HS-27A (cell line): ENCODE measurements around the gene NXPH3.
A peak's percentile ranks its signal among the peaks of the same experiment; 100 is the strongest.
"Not testable (repeated sequence)": the region's sequence is repeated elsewhere in the genome, so short reads cannot be mapped to it uniquely, and the experiment has no call there.

Experiments
- DNase-seq: peaks from one replicate; pipeline ENCODE4 v3.0.0-alpha.2; 2012; ENCODE audit warnings: low read depth, missing footprints

Gene NXPH3

DNA sequence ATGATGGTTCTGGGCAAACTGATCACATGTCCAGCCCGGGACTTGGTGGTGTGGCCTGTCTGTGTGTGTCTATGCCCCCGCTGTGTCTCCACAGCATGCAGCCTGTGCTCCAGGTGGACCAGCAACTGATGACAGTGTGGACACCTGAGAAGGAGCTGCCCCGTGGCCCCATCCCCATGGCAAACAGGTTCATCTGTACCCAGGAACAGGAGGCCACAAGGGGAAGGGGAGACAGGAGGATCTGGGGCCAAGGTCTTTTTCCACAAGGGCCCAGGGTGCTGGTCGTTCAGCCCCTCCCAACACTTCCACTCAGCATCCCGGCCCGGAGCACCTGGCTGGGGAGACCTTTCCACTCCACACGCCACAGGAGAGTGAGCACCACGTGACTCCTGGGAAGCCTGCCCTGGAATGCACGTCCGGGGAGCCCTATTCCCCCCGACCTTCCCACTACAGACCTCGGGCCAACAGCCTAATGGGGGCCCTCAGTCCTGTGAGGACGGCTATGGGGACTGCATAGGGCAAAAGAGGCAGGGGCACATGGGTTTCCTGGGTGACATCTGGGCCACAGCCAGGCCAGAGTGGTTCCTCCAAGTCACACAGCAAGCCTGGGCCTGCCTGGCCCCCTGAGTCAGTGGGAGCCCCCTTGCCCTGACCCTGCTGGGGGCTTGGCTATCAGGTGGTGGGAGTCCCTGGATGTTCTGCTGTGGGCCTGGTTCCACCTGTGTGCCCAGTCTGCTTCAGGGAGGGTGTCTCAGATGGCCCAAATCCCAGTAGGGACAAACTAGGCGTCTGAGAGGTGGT lies 20.8 kb upstream of the NXPH3 start:
- no peak for DNase-seq

DNA sequence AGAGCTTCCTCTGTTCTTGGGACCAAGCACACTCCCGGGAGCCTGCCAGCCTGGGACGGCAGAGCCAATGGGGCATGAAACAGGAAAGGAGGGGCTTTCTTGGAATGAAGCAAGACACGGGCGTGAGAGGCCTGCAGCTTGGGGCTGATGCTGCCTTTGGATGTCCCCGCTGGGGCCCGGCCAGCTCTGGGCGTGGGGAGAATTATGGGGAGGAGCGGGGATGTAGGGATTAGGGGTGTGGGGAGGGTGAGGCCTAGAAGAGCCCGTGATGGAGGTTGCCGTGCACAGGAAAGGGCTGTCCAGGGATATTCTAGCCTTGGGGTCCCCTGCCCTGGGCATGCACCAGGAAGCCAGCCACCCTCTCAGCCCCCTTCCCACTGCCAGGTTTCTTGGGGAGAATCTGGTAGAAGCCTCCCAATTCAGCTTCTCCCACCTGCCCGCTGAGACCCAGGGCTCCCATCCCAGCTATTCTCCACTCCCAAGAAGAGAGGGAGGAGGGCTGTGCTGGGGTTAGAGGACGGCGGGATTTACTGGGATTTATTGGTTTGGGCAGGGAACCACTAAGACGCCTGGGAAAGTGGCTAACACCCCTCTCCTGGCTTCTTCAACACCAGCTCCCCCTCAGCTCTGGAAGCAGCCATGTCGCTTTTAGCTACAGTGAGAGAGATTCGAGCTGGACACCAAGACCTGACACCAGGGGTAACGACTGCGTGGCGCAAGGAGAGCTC lies 20.0 kb upstream of the NXPH3 start:
- DNase-seq, result no peak

DNA sequence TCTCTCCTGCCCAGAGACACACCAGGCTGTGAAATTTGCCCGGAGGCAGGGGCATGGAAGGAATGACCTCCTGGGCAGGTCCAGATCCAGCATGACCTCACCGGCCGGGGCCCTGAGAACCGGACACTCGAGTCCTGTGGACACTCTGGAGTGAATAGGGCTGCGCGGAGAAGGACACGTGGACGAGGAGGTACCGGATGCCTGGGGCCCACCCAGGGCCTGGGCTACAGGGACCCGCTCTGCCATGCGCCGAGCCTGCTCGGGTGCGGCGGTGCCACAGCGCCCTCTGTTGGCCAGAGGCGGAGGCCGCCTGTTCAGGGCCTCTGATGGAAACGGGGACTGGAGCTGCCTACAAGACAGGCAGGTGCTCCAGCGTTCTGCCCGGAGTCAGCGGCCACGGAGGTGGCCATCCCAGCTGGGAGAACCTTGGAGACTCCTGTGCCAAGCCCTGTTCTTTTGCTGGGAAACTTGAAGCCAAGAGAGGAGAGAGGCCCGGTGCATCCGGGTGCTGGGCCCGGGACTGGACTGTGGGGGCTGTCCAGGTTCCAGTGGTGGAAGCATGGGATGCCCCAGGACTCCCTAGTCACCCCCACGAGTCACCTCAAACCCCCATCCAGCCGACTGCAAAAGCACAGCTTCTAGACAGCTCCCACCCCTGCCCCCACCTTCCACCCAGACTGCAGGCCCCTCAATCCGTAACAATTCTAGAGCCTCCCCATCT lies 19.3 kb upstream of the NXPH3 start:
- peak; percentile 23 for DNase-seq

DNA sequence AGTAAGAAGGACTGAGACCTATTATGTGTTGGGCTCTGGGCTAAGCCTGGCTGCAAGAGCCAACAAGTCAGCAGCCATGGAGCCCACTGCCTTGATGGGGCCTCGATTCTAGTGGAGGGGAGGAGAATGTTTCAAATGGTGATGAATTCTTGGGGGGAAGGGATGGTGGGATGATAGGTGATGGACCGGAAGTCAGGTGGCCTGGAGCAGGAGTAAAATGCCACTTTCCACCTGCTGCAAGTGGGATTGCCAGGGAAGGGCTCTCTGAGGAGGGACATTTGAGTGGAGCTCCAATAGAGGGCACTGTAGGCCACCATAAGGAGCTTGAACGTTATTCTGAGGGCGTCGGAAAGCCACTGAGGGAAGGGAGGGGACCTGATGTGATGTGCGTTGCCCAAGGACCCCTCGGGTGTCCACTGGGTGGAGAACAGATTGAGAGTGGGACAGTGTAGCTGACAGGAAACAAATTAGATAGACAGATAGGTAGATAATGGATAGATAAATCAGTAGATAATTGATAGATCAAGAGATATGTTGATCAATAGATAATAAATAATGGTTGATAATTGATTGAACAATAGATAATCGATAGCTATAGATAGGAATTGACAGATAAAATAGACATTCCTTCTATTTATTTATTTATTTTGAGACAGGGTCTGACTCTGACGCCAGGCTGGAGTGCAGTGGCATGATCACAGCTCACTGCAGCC lies 18.2 kb upstream of the NXPH3 start:
- no peak for DNase-seq

DNA sequence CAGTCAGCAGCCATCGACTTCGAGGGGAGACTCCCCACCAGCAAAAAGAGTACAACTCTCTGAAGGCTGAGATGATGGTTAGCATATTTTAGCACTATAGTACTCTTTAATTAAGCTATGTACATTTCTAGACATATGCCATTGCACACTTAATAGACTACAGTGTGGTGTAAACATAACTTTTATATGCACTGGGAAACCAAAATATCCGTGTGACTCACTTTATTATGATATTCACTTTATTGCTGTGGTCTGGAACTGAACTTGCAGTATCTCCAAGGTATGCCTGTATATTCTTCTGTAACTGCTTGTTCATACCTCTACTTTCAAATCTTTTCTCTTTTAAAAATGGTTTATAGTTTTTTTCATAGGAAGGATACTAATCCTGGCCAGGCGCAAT lies 11.0 kb upstream of the NXPH3 start:
- DNase-seq, result no peak

DNA sequence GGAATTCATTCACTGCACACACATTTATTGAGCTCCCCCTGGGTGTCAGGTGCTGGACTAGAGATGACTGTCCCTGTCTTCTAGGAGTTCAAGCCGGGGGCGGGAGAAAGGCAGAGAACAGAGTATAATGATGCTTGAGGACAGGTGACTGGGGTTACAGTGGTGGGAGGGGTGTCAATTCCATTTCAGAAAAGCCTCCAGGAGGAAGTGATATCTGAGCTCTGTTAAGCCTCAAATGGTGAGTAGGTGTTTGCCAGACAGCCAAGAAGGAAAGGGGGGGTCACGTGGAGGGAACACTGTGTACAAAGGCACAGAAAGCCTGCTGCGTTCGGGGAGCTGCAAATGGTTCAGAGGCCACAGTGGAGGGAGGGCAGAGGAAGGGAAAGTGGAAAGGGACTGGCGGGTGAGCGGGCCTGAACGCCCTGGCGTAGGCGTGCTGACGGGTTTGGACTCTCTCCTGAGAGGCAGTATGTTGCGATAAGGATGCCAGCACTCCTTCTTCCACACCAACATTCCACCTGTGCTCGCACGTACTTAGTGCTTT lies 9.7 kb upstream of the NXPH3 start:
- no peak for DNase-seq

DNA sequence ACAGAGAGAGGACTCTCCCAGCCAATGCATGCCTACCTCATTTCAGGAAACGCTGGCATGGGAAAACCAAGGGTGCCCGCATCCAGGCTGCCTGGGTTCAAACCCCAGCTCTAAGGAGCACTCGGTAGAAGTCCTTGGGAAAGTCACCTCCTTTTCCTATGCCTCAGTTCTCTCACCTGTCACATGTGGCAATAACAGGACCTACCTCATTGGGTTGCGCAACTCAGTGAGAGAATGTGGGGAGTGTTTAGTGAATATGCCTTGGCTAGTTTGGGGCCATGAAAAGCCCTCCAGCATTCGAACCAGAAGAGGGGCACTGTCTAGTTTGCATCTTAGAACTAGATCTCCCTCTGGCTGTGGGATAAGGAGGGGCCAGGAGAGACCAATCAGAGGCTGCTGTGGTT lies 9.0 kb upstream of the NXPH3 start:
- no peak for DNase-seq

DNA sequence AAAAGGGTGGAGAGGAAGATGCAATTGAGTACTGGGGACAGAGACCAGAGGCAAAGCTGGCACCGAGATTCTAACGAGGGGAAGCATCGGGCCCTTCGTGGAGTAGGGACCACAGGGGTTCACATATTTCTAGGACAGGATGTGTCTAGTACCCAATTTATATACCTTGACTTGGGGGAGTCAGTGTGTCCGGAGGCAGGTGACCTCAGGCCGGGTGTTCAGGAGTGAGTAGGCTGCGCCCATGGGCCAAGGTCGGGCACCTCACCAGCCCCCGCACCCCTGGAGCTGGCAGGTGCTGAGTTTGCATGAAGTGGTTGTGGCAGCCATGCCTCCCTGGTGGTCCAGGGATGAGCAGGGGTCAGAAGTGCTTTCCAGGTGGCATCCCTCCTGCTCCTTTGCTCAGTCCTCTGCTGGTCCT lies 8.6 kb upstream of the NXPH3 start:
- DNase-seq, result no peak

DNA sequence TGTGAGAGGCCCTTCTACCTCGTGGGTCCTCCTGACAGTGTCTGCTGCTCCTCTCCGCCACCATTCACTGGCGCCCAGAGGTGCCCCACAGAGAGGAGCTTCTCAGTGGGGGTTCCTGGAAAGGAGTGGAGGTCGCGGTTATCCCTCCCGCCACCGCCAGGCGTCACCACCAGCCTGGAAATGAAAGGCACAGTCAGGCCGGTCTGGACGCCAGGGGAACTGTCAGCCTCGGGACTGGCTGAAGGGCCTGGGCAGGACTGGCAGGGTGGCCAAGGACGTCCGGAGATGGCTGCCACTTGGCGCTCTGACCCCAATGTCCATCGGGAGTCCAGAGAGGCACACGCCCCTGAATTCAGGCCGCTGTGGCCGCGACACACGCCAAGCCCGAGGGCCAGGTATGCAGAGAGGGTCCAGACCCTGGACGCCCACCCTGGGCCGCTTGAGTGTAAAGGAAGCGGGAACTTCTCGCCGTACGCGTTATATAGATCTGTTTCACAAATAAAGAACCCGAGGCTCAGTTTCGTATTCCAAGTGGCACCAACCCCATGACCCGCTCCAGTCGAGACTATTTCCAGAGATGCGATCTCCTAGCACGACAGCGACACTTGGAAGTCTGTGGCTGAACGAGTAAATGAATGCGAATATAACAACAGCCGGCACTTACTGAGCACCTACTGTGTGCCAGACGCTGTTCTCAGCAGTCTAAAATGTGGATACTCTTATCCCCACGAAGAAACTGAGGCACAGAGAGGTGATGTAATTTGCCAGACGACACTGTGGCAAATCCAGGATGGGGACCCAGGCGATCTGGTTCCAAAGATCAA lies 7.6 kb upstream of the NXPH3 start:
- DNase-seq, result peak; percentile 47

DNA sequence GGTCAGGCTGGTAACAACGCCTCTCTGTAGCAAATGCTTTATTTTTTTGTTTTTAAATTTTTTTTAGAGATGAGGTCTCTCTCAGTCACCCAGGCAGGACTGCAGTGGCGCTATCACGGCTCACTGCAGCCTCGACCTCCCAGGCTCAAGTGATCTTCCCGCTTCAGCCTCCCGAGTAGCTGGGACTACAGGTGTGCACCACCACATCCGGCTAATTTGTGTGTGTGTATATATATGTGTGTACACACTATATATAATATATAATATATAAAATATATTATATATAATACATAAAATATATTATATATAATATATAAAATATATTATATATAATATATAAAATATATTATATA lies 7.0 kb upstream of the NXPH3 start:
- not testable (repeated sequence) for DNase-seq

DNA sequence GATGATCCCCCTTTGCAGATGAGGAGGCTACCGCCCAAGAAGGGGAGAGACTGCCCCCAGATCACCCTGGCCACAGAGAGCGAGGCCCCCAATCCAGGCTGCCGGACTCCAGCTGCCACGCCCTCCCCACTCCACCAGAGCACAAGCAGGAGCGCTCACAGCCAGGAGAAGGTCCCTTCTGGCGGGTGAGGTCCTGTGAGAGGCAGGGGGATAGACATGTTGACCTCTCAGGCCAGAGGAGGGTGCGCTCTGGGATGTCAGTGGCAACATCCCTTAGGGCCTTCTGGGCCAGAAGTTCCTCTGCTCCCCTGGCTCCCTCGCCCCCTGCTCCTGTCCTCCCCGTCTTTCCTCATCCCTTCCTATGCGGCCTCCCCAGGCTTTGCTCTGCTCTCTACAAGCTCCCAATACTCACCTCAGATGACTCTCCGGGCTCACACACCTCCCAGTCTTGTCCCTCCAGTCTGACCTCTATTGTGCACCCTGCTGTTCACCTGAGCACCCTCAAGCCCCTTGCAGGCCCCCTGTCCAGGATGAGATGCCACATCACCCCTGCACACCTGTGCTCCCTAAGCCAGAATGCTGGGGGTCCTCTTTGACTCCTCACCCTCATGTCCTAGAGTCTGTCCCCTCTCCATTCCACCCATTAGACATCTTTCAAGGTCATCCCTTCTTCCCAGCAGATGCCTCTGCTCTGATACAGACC lies 5.0 kb upstream of the NXPH3 start:
- DNase-seq, result no peak

DNA sequence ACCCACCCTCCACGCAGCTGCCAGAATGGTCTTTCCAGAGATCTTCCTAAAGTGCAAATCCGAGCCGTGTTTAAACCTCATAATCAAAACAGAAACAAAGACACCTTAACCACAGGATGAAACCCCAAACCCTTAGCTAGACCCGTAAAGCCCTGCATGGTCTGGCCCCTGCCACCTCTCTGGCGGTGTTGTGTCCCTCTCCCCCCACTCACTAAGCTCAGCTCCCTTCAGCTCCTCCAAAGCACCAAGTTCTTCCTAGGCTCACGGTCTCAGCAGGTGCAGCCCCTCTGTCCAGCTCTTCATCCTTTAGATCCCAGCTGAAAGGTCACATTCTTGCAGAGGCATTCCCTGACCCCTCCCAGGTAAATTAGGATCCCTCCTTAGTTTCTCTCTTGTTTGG lies 4.4 kb upstream of the NXPH3 start:
- no peak for DNase-seq

DNA sequence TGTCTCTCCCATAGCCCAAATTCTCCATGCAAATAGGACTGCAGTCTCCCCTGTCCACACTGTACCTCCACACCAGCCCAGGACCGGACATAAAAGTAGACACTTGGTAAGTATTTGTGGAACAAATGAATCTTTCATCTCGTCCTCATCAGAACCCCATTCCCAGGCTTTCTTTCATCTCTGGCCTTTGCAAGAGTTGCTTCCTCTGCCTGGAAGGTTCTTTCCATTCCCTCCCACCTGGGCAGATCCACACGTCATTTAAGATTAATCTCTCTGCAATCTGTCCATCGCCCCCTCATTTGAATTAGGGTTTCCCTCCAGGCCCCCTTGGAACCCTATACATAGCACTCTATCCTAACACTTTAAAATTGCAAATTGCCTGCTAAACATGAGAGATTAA lies 3.9 kb upstream of the NXPH3 start:
- no peak for DNase-seq

DNA sequence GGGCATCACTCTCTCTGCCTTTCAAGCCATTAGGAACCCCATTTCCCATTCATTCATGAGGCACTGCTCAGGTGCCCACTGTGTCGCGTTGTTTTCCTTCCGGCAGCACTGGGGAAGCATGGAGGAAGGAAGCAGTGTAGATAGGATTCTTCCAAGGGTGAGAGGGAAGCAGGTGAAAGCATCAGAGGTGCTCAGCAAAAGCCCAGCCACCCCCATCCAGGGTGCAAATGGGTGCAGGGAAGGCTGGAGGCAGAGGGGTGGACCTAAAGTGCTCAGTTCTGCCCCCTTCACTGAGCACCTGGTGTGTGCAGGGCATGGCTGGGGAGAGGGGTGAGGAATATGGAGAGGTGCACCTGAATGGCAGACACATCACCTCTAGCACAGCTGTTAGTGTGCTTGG lies 3.4 kb upstream of the NXPH3 start:
- no peak for DNase-seq

DNA sequence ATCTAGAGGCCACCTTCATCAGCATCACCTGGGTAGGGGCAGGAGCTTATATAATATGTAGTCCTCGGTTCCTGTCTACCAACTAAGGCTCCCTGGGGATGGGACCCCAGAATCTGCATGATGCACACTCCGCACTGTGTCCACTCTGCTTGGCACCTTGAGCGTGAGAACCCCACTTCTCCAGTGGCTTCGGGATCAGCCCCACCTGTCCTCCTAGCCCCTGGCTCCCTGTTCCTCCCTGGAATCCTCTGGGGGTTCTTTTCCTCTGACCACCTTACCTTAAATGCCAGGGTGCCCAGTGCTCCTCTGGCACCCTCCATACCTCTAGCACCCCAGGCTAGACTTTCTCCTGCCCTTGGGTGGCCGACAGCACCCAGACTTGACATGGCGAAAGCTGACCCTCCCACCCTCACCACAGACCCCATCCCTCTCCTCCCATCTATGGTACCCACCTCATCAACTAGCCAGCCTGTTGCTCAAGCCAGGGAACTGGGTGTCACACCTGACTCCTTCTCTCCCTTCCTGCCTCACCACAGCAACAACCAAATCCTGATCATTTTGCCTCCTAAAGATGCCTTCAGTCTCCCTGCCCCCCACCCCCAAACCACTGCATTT lies 2.8 kb upstream of the NXPH3 start:
- DNase-seq, result no peak

DNA sequence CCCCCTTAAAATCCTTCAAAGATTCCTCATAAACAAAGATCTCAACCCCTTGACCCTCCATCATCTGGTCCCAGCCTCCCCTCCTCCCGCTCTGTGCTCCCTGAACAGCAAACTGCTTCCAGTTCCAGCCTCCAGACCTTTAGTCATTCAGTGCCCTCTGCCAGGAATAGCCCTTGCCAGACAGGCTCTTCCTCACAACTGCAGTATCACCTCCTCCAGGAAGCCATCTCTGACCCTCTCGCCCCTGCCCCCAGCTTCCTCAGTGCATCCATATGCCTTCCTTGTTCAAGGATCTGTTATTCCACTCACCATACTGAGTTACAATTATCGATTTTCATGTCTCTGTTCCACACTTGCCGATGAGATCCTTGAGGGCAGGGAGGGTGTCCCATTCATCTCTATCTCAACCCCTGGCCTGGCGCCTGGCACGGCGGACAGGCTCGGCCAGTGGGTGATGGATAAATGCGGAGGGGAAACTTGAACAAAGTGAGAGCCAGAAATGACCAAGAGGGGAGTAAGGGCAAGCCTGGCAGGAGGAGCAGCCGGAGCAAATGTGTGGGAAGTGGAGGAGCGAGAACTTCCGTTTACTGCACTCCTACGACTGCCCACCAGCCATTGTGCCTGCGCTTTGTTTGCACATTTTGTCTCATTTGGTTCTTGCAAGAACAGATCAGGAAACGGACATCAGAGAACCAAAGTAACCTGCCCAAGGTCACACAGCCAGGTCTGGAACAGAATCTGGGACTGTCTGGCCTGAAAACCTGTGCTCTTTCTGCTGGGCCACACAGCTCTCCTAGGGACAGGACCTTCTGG lies 2.0 kb upstream of the NXPH3 start:
- DNase-seq, result no peak

DNA sequence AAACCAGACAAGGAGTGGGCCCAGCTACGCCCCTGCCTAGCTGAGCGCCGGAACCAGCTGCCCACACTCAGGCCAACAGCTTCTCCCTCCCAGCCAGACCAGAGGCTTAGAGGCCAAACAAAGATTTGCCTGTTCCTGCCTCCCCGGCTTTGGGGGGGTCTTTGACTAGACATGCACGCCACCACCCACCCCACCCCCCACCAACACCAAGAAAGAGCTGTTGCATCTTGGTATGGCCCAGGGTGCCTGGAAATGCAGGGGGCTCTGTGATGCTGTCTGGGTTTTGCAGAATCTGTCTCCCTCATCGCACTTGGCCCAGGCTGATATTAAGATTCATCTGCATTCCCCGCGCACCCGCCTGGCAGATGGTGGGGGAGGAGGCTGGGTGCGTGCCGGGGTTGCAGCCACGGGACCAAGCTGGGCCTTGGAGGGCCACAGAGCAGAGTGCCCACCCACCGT lies 1.3 kb upstream of the NXPH3 start:
- no peak for DNase-seq

DNA sequence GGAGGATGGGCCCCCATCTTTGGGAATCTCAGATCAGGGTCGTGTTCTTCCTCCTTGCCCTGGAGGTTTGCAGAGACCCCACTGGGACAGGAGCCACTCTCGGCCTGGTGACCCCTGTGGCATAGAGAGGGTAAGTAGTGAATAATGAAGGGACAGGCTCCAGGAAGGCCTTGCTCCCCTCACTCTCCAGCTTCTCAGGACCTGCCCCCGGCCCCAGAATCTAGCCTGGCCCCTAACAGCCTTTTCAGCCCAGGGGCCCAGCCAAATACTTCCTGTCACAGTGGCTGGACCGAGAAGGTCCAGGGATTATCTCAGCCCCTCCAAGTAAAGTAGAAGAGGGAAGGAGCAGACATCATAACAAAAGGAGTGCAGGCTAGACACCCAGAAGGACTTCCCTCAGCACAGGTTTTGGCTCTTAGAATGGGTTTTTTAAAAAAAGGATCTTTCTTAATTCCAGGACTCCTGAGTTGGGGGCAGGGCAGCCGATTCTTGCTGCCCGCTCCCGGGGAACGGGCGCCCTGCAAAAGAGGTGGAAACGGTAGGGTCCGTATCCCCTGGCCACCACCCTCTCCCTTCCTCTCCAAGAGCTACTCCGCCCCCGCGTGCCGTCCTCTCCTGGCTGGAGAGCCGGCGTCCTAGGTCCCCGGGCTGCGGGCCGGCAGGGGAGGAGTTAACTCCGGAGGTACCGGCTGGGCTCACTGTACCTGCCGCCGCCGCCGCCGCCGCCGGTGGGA lies 559 bp upstream of the NXPH3 start:
- DNase-seq, result no peak
